CD4-positive, alpha-beta T cell treated with Interleukin-12 subunit alpha and Interleukin-12 subunit beta, for 1 hour (primary cell): ENCODE measurements around the gene LRFN3.
A peak's percentile ranks its signal among the peaks of the same experiment; 100 is the strongest.
"Not testable (repeated sequence)": the region's sequence is repeated elsewhere in the genome, so short reads cannot be mapped to it uniquely, and the experiment has no call there.

Experiments used
- DNase-seq: peaks from one replicate; pipeline ENCODE4 v3.0.0-alpha.2; 2020

The LRFN3 gene

GRCh38 chr19:35939307-35940077 is 3.3 kb downstream of the LRFN3 start:
- DNase-seq = no peak

GRCh38 chr19:35940078-35940775 is 4.1 kb downstream of the LRFN3 start:
- DNase-seq = no peak

DNA sequence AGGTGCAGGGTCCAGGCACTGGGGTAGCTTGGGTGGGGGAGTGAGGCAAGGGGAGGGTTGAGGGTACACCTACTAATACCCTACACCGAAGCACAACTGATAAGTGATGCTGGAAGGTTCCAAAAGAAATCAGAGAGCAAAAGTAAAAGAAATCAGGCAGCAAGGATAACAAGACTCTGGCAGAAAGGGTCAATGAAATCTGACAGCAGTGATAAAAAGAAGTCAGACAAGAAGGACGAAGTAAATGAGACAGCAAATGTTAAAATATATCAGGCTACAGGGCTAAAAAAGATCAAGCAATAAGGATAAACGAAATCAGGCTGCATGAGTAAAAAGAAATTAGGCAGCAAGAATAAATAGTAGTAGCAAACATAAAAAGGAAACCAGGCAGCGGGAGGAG is 4.7 kb downstream of the LRFN3 start:
- DNase-seq = no peak

DNA sequence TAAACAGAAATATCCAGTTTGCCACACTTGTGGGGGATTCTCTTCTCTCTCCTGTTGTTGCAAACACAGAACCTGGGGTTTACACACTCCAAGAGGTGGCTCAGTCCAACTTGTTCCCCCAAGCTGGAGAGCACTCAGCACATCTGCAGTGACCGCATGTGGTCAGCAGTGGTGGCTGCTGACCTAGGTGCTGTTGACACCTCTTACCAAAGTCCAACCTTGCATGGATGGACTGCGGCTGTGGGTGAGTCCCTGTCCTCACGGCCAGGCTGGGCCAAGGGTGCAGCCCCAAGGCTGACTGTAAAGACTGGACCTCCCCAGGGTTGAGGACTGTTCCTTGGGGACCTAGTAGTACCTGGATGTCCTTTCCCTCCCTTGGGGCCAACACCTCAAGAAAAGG is 6.1 kb downstream of the LRFN3 start:
- no peak for DNase-seq

GRCh38 chr19:35943321-35944301 is 7.4 kb downstream of the LRFN3 start:
- no peak for DNase-seq

DNA sequence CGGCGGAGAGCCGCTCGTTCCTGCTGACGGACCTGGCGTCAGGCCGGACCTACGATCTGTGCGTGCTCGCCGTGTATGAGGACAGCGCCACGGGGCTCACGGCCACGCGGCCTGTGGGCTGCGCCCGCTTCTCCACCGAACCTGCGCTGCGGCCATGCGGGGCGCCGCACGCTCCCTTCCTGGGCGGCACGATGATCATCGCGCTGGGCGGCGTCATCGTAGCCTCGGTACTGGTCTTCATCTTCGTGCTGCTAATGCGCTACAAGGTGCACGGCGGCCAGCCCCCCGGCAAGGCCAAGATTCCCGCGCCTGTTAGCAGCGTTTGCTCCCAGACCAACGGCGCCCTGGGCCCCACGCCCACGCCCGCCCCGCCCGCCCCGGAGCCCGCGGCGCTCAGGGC is 8.4 kb downstream of the LRFN3 start:
- no peak for DNase-seq

DNA sequence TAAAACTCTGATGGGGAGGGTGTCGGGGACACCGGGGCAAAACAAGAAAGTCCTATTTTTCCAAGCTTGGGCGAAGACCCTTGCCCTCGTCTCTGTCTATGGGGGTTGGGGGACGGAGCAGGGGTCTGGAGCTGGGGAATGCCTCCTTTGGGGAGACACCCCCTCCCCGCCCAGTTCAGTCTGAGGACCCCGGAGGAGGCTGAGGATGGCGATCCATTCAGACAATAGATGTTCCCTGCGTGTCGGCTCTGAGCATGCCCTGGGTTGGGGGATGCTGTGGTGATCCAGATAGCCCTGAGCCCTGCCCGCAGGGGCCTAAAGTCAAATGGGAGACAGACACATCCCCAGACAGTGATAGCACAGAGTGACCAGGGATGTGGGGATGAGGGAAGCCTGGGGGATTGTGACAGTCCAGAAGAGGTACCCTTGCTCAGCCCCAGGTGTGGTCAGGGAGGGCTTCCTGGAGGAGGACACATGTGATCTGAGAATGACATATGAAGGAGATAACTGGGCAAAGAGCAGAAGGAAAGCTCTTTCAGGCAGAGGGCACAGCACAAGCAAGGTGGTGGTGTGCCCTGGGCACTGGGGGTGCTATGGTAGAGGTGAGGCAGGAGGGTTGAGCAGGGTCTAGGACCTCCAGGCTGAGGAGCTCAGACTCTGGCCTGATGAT is 9.1 kb downstream of the LRFN3 start:
- no peak for DNase-seq

GRCh38 chr19:35946203-35946602 is 10.0 kb downstream of the LRFN3 start:
- DNase-seq = no peak

DNA sequence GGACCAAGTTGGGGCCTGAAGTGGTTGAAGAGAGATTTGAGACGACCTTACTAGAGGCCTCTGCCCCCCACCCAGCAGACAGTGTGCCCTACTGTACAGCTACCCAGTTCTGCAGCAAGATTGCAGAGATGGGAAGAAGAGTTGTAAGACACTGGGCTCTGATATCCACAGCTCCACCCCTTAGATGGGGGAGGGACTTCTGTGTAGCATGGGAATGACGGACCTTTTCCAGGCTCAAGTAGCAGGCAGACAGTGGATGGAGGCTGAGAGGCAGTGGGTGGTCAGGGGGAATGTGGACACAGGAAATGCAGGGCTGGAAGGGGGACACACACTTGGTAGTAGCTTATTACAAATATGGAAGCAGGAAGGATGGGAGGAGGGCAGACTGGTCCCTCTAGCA is 13.0 kb downstream of the LRFN3 start:
- DNase-seq = no peak

GRCh38 chr19:35955881-35956634 is 19.9 kb downstream of the LRFN3 start:
- DNase-seq = no peak

GRCh38 chr19:35957411-35957810 is 21.2 kb downstream of the LRFN3 start:
- not testable (repeated sequence) for DNase-seq

DNA sequence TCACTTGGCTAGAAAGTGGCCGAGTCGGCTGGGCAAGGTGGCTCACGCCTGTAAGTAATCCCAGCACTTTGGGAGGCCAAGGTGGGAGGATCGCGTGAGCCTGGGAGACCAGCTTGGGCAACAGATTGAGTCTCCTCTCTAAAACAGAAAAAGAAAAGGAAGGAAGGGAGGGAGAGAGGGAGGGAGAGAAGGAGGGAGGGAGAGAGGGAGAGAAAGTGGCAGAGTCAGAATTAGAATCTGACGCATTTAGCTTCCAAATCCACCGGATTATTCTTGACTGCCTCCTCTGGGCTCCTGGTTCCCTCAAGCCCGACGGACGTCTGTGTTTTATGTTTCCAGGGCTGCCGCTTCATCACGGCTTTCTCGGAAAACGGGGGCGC is 22.5 kb downstream of the LRFN3 start:
- DNase-seq = no peak

DNA sequence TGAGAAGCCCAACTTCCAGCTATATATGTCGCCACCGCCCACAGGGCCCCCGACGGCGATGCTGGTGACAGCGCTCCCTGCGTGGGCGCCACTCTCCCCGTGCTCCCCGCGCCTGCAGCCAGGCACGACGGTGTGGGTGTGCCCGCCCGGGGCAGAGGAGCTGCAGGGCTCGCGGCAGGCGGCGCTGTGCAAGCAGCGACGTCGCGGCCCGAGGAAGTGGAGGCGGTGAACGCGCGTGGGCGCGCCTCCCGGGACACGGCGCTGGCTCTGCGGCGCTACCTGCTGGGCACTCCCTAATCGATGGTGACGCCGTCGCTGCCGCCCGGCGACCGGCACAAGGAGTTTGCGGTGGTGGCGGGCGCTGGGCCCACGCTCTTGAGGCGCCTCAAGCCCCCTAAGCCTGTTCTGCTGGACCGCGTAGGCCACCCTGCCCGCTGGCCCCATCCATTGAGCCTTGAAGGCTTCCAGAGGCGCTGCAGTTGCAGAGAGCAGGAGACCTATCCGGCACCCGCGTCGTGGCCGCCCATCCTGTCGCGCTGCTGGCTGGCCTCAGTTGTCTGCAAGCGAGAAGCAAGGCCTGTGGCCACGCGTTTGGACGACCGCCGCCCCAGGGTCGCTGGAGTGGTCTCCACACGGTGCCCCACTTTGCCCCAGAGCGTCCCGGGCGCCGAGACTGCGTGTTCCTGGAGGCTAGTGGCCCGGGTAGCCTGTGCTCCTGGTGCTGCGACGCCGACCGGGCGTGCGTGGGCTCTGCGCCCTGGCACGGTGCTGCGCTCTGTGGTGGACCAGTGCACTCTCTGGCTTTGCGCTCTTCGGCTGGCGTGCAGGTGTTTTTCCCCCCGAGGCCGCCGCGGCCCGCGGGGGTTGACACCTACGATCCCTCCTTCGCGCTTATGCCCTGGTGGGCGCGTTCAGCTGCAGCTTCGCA is 23.1 kb downstream of the LRFN3 start:
- peak; percentile 87 for DNase-seq

- DNase-seq = no peak
These were observed 23.8 kb downstream of the LRFN3 start for GRCh38 chr19:35959968-35960320.

DNA sequence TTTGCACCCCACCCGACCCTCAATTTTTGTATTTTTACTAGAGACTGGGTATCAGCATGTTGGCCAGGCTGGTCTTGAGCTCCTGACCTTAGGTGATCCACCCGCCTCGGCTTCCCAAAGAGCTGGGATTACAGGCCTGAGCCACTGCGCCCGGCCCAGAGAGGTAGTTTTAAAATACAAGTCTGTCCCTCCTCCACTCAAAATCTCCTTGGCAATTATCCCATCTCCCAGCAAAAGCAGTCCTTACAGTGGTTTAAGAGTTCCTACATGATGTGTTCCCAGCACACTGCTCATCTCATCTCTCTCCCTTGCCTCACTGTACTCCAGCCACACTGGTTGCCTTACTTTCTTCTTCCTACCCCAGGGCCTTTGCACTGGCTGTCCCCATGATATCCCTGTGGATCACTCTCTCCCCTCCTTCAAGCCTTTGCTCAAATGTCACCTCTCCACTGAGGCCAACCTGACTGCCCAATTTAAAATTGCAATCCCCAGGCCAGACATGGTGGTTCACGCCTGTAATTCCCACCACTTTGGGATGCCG is 24.3 kb downstream of the LRFN3 start:
- no peak for DNase-seq

DNA sequence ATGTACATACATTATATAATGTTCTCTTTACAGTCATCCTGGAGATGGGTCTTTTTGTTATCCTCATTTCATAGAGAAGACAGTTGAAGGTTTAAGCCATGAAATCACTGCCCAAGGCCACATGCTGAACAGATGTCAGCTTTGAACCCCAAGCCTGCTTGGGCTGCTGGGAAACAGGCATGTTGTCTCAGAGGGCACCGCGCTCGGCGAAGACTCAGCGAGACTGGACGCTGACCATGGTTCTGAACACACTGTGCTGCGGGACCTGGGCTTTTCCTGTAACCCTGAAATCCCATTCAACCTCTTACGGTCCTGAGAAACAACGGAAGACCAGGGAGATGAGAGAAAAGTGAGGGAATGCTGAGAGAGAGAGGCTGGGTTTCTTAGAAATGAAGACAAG is 27.3 kb downstream of the LRFN3 start:
- peak; percentile 36 for DNase-seq

DNA sequence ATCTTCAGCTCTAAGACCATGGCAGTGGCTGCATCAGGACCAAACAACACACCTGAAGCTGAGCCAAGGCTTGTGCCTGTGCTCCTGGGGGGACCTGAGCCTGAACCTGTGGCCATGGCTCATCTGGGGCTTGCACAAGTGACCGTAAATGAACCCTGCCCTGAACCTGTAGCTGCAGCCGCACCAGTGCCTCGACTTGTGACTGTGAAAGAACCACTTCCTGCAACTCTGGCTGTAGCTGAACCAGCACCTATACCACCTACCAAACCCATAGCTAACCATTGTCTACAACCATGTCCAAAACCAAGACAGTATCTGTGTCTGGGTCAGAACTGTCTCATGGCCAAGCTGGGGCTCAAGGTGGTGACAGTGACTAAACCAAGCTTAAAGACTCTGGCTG is 30.6 kb downstream of the LRFN3 start:
- DNase-seq = no peak

GRCh38 chr19:35973487-35973886 is 37.3 kb downstream of the LRFN3 start:
- no peak for DNase-seq

DNA sequence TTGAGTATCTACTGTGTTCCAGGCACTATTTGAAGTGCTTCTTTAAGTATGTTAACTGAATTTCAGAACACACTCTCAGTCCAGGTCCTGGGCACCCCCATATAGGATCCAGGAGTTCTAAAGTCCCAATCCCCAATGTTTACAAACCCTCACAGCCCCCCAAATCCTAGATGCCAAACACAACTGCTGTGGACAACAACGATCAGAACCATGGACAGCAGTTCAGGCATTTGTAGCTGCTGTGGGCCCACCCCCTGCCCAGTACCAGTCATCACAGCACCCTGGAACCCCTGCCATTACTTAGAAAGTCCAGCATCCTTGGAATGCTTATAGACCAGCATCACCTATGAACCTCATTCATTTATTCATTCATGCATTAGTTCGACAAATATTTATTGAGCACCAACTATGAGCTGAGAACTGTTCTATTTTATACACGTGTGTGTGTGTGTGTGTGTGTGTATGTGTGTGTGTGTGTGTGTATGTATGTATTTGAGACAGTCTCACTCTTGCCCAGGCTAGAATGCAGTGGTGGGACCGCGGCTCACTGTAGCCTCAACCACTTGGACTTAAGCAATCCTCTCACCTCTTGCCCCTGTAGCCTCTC is 39.5 kb downstream of the LRFN3 start:
- DNase-seq = no peak
